ENCODE data around the gene SYTL2.

The SYTL2 gene

DNA sequence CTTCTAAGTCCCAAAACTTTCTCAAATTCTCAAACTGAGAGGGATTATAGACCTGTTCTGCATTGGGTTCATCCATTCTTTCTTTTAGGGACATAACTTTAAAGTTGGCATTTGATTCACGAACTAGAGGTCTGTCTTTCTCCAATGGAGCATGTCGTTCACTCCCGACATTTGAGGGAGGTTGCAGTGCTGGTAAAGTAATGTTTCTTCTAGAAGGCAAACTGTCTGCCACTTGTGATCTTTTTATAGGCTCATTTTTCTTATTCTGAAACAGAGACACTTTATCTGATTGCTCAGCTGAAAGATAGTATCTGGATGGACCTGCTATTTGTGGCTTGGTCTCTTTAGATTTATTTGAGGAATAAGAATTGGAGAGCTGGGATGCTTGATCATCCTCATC is 84.6 kb downstream of the SYTL2 start:
- DNase-seq: no peak

DNA sequence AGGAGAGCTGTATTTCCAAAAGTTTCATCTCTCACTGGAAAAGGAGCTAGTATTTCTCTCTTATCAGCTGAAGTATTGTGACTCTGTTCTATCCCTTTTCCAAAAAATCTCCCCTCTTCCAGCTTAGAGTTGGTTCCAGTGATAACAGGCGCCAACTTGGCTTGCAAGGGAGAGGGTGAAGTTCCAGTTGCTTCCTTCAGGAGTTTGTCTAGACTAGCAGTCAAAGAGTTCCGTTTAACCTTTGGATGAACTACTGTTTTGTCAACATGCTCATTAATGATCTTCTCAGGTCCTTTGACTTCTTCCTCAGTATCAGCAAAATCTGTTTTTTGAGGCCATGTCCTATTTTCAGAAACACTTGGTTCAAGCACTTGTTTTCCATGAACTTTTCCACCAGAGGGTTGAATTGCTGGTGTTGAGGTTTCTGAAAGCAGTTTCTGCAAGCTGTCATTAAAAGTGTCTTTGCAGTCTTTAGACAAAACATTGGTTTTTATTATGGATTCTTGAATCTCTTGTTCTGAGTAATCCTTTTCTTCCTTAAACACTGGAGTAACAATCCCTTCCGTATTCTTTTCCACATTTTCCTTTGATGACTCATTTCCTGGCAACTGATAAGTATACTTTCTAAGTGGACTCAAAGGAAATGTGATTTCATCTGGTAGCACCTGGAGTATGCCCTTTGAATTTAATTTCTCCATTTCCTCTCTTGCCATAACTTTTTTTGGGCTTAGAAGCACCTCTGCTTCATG is 85.3 kb downstream of the SYTL2 start:
- DNase-seq: no peak

DNA sequence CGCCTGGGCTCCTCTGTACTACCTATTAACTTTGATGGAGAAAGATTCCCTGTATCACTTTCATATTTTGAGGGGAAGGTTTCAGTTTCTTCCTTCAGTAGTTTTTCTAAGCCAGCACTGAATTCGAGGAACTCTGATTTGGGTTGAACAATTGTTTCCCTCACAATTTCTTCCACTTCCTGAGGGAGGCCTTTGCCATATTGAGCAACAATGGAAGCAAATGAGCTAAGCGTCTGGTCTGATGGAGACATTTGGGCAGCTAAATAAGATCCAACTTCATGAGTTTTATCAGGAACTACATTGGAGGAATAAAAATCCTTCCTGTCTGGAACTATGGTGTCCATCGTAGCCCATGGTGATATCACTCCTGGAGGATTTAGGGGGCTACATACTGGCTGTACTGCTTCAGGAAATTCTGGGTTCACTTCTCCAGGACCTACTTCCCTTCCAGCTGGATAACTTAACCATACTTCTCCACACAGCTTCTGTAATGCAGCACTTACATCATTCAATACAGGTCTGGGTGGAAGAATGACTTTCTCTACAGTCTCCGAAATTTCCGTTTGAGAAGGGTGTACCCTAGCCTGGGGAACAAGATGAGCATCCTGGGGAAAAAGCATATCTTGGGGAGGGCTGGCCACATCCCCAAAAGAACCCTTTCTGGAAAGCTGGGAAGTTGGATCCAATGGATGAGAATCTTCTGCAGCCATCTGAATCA is 86.0 kb downstream of the SYTL2 start:
- DNase-seq: no peak

GRCh38 chr11:85723088-85723487 is 87.9 kb downstream of the SYTL2 start:
- no peak for DNase-seq

DNA sequence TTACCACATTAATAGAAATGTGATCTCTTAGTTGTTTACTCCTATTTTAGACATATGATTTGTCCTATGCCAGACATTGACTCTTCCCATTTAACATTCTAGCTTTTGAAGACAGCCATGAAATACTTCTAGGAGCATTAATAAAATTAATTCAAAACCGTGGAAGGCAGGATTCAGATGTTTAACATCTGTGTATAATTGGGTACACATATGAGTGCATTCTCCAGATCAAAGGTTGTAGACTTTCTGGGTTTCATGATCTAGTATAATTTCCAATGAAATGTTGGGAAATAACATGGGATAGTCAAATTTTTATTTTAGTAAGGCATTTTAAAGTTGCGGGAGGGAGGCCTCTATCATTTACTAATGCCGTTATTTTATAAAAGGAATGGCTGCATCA is 89.8 kb downstream of the SYTL2 start:
- DNase-seq: no peak

GRCh38 chr11:85718991-85719807 is 91.7 kb downstream of the SYTL2 start:
- DNase-seq: no peak

GRCh38 chr11:85718126-85718943 is 92.6 kb downstream of the SYTL2 start:
- no peak for DNase-seq

GRCh38 chr11:85717429-85717828 is 93.5 kb downstream of the SYTL2 start:
- no peak for DNase-seq

DNA sequence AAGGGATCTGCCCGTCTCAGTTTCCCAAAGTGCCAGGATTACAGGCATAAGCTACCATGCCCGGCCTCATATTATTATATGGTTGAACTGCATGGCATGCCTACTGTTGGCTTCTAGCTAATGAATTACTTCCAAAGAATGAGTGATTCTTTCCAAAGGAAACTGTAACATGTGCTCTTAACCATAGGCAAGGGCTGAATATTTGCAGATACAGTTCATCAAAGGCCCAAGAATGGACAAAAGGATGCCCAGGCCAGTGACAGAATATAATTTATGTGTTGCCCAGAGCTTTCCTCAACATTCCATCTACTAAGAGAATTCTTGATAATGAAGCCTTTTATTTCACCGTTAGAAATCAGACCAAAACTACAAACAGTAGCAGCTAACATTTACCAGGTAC is 98.0 kb downstream of the SYTL2 start:
- no peak for DNase-seq

DNA sequence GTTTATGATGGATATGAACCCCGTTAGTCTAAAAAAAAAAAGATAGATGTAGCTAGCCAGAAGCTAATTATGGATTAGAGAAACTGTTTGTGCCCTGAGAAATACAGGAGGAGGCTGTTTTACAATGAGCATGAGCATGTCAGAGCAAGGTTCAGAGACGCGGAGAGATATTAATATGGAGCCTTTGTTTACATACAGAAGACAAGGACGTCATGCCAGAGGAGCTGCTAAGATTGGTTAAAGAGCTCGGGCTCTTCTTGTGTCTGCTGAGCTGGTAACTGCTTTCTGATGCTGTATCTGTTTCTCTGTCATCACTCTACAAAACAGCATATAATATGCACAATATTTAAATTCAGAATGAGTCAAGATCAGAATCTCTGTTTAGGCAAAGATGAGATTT is 100.0 kb downstream of the SYTL2 start:
- DNase-seq: no peak

DNA sequence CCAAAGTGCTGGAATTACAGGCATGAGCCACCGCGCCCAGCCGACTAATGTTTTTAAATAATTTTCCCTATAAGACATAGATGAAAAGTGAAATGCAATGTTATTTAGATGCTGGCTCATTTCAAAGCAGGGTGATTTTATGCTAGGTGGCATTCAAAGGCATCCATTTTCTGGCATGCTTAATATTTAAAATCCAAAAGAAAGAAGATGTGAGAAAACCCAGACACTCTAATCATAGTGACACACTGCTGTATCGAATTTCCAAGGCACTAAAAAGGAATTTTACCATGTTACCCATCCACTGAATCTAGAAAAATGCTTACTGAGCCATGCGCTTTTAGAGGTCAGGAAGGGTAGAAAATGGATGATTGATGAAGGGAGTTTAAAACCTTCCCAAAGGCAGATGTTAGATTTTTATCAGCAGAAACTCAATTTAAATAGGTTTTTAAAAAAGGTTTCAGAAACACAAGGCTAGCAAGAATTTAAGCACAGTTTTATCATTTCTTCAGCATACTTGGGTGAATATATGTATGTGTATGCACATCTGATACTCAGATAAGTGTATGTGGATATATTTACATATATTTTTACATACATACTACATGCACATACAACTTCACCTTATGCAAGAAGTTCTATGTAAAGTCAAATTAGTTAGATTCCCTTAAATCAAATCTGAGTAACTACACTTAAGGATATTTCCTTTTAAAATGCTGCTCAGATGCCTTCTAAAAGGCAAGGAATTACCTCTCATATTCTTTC is 100.8 kb downstream of the SYTL2 start:
- no peak for DNase-seq

DNA sequence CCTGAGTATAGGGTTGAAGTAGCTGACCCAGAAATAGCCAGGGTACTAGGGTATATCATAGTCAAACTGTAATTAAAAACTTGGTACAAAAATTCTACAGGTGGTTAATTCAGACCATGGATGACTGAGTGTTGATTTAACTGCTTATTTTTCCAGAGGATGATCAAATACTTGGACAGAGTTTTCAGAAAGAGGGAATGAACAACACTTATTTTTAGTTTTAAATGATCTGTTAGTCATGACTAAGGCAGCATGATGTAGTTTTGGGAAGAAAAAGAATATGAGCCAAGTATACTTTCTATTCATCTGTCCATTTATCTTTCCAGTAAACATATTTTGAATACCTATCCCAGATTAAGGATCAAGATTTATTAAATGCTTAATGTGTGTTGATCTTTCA is 105.1 kb downstream of the SYTL2 start:
- no peak for DNase-seq

- no peak for DNase-seq
These were observed 106.0 kb downstream of the SYTL2 start for GRCh38 chr11:85704967-85705366.

- DNase-seq: peak in 1 of 5 donors; percentile 48
These were observed 110.8 kb downstream of the SYTL2 start for GRCh38 chr11:85699957-85700741.

GRCh38 chr11:85698195-85698594 is 112.7 kb downstream of the SYTL2 start:
- no peak for DNase-seq

- no peak for DNase-seq
These were observed 113.2 kb downstream of the SYTL2 start for GRCh38 chr11:85697747-85698146.

GRCh38 chr11:85695546-85695945 is 115.4 kb downstream of the SYTL2 start:
- no peak for DNase-seq

GRCh38 chr11:85694385-85694980 is 116.5 kb downstream of the SYTL2 start:
- DNase-seq: peak in 2 of 5 donors; percentile 3 to 56

DNA sequence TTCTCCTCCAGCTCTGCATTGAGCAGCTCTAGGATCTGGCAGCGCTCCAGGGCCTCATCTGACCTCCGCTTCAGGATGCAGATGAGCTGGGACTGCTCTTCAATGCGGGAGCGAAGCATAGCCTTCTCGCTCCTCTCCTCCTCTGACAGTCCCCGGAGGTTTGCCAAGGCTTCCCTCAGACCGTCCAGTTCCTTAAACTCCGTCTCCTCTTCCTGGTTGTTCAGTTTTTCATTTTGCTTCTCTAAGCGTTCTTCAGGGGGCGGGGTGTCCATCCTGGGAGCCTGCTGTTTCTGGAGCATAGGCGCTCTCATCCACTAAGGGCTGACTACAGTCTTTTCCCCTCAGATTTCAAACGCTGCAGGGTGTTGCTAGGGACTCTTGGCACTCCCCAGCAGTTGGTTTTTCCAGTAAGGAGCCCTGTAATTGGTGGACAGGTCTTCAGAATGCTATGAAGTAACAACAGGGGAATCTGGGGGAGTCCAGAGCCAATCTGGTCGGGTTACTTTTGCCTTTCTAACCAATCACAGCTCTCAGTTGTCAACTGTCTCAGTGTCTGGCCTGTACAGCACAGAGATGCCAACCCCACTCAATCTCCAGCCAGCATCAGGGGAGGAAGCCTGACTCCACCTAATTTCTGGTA is 125.0 kb downstream of the SYTL2 start, which contains the start of gene CCDC89:
Gene CCDC89 (minus strand): TSS at position 376 of the 640 bp plus-strand sequence. CDS start 65 bp downstream, at position 311.
- DNase-seq: no peak

Data from T-helper 1 cell (primary cell).